Kidney (tissue), 14 donors: Measurements from ENCODE around the gene GRIA2. TPM values are rescaled to one million over a fixed set of nuclear protein-coding genes. Genes with fewer than 3 reads are reported as not detected.

Source experiments
- DNase-seq, 5 donors: peaks; one replicate each; pipeline ENCODE4 v3.0.0-alpha.2; 2013 to 2020
- FAIRE-seq: peaks from 2 replicates; lab custom pipeline; 2012; peaks lifted over from hg19 to GRCh38; lab: Jason Lieb, UNC
- H3K27ac ChIP-seq, 2 donors: one replicate each; pipeline ENCODE4 v1.7.0; 2013; ENCODE audit warnings: low read depth in 2 of 2, low read length in 2 of 2, inconsistent platforms in 1 of 2
- H3K27me3 ChIP-seq: one replicate; pipeline ENCODE4 v1.7.1; 2013; ENCODE audit warnings: low read length, inconsistent platforms; ENCODE audit not compliant: control insufficient read depth, insufficient read depth
- H3K36me3 ChIP-seq, 3 donors: one replicate each; pipeline versions ENCODE4 v1.7.0 to v1.7.1; 2013; ENCODE audit warnings: low read length in 3 of 3, control low read depth in 1 of 3, inconsistent platforms in 1 of 3; ENCODE audit not compliant: insufficient read depth in 3 of 3, control insufficient read depth in 2 of 3
- H3K4me1 ChIP-seq, 3 donors: one replicate each; pipeline versions ENCODE4 v1.7.0 to v1.7.1; 2013; ENCODE audit warnings: low read length in 3 of 3, inconsistent platforms in 1 of 3, low read depth in 1 of 3; ENCODE audit not compliant: control insufficient read depth in 2 of 3, insufficient read depth in 2 of 3
- H3K4me3 ChIP-seq, 3 donors: one replicate each; pipeline versions ENCODE4 v1.7.0 to v1.8.1; 2013; ENCODE audit warnings: low read length in 3 of 3, control low read depth in 1 of 3, inconsistent platforms in 1 of 3
- H3K9ac ChIP-seq, 3 donors: one replicate each; pipeline versions ENCODE4 v1.7.0 to v1.7.1; 2013; ENCODE audit warnings: low read length in 3 of 3, control low read depth in 1 of 3, inconsistent platforms in 1 of 3
- H3K9me3 ChIP-seq, 3 donors: one replicate each; pipeline versions ENCODE4 v1.7.0 to v1.7.1; 2013; ENCODE audit warnings: low read length in 3 of 3, control low read depth in 1 of 3, inconsistent platforms in 1 of 3; ENCODE audit not compliant: control insufficient read depth in 2 of 3, insufficient read depth in 1 of 3
- CTCF ChIP-seq: IDR thresholded peaks from 3 replicates; pipeline ENCODE4 v1.5.1; 2012; ENCODE audit warnings: mild to moderate bottlenecking, moderate library complexity, borderline replicate concordance; ENCODE audit not compliant: insufficient read depth; ENCODE audit errors: extremely low read depth
- intact Hi-C: fragments of 100-400 bp; cut with DNase I; formaldehyde crosslinking; loops from one replicate; pipeline ENCODE4 v1.11.1; 2022
- polyA plus RNA-seq: library from polyadenylated mRNA; stranded (reverse); fragments of 350-450 nt; fragmentation: Illumina TruSeq; extraction: RNeasy Lipid Tissue Mini Kit (QIAGEN cat#74804); gene quantifications from one replicate; pipeline ENCODE4 v1.2.3, GENCODE V29; 2014; ENCODE audit warnings: low read depth, low replicate concordance; ENCODE audit not compliant: insufficient read depth
- total RNA-seq: library from RNA; stranded (reverse); fragmentation: NEBNext Ultra II Directional; extraction: Animal tissue kit (Norgen Biotek cat#: 25700); gene quantifications from one replicate; pipeline ENCODE4 v1.2.1, GENCODE V29; 2021
- donor health status: control.
- donor health status: control.
- donor health status: control.
- donor health status: control.
- donor health status: control.
- donor health status: DM: yes; HTN: yes; CAD: no.
- donor health status: Normal renal cell carcinoma (clear cell type).

Gene GRIA2
- total and polyA plus RNA-seq, 2 donors from 2014 or later = 0.54 to 0.80 TPM

DNA sequence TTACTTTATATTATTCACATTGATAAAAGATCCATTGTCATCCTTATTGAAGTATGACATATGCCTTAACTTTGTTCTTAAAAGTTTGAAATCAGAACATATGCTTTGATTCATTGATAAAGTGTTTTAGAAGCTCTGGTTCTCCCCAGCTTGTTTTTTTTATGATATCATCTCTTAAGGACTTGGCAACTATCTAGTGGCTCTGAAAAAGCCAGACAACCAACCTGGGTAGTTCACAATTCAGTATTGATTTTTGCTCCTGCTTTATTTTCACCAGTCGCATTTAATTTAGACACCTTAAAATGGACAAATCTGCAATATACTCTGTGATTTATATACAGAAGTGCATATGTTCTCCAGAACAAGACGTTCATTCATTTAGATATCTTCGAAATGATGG lies 70.1 kb downstream of the GRIA2 start:
- H3K4me1 ChIP-seq = no peaks in the 10 kb centered on the region
- H3K27ac ChIP-seq = no peak overlapping the region
- no peak for DNase-seq
- intact Hi-C loops = no loop called here
- H3K9ac ChIP-seq = no peak overlapping the region
- H3K4me3 ChIP-seq = no peak overlapping the region
- no peaks in the 10 kb centered on the region for H3K36me3 ChIP-seq
- H3K9me3 ChIP-seq = no peaks in the 10 kb centered on the region
- H3K27me3 ChIP-seq = no peaks in the 10 kb centered on the region
- FAIRE-seq = no peak
- TF ChIP-seq CTCF = no peak

- no peak for TF ChIP-seq CTCF
- FAIRE-seq = no peak
- Histone ChIP-seq H3K36me3 (no peaks in the 10 kb centered on the region), H3K4me1 (no peaks in the 10 kb centered on the region), H3K9ac (no peak overlapping the region), H3K4me3 (no peak overlapping the region), H3K27me3 (no peaks in the 10 kb centered on the region), H3K27ac (no peak overlapping the region), H3K9me3 (no peaks in the 10 kb centered on the region)
- peak in 1 of 5 donors; percentile 1 for DNase-seq
- intact Hi-C loops = no loop called here
Measured at GRCh38 chr4:157291071-157291470, 70.5 kb downstream of the GRIA2 start.

- H3K9me3 ChIP-seq = no peaks in the 10 kb centered on the region
- no peak for TF ChIP-seq CTCF
- H3K27me3 ChIP-seq = no peaks in the 10 kb centered on the region
- DNase-seq = no peak
- no peak overlapping the region for H3K27ac ChIP-seq
- H3K4me1 ChIP-seq = no peaks in the 10 kb centered on the region
- no peak for FAIRE-seq
- H3K9ac ChIP-seq = no peak overlapping the region
- no peaks in the 10 kb centered on the region for H3K36me3 ChIP-seq
- intact Hi-C loops = no loop called here
- H3K4me3 ChIP-seq = no peak overlapping the region
Measured at GRCh38 chr4:157293673-157294072, 73.1 kb downstream of the GRIA2 start.

- Histone ChIP-seq H3K4me1 (no peaks in the 10 kb centered on the region), H3K27me3 (no peaks in the 10 kb centered on the region), H3K4me3 (no peak overlapping the region), H3K36me3 (no peaks in the 10 kb centered on the region), H3K27ac (no peak overlapping the region), H3K9me3 (no peaks in the 10 kb centered on the region), H3K9ac (no peak overlapping the region)
- FAIRE-seq (no peak), DNase-seq (peak in 1 of 5 donors; percentile 1)
- intact Hi-C loops = no loop called here
- no peak for TF ChIP-seq CTCF
Measured at GRCh38 chr4:157294575-157294974, 74.0 kb downstream of the GRIA2 start.
